A549 (cell line): Measurements from ENCODE around the gene LDLRAD4. TPM values are rescaled to one million over a fixed set of nuclear protein-coding genes. Genes with fewer than 3 reads are reported as not detected.

Source experiments
- ATAC-seq, 2 experiments: fragments of 200-7000 bp in 1 of 2; fragments of >200 bp in 1 of 2; cut with Nextera tagmentation in 1 of 2; cut with Tn5 transposase in 1 of 2; 3 replicates each; pipeline versions ENCODE4 v1.8.0 to v1.9.1; 2018 to 2020; ENCODE audit warnings: mild to moderate bottlenecking in 1 of 2, moderate library complexity in 1 of 2
- CTCF ChIA-PET: fragments of 300-600 bp; sonication (Branson Sonifier 250); formaldehyde crosslinking; extraction: SDS; loops from one replicate; lab custom pipeline; 2021; ENCODE audit warnings: antibody characterized with exemption, inconsistent platforms; lab: Yijun Ruan, JAX
- POLR2A ChIA-PET: fragments of 350-600 bp; formaldehyde crosslinking; extraction: SDS; loops from one replicate; lab custom pipeline; 2021; ENCODE audit warnings: antibody characterized with exemption, inconsistent platforms; lab: Yijun Ruan, JAX
- DNase-seq, 2 experiments: peaks; one replicate each; pipeline versions ENCODE4 v3.0.0 to v3.0.0-alpha.2; 2011 to 2016; ENCODE audit warnings: low read depth in 1 of 2, low spot score in 1 of 2
- FAIRE-seq: peaks from 2 replicates; lab custom pipeline; 2011; peaks lifted over from hg19 to GRCh38; lab: Jason Lieb, UNC
- H3K27ac ChIP-seq, 2 experiments: fragments of >200 bp; sonication (Bioruptor Twin); formaldehyde crosslinking; 3 replicates each; pipeline ENCODE4 v1.5.1; 2016 to 2017
- H3K4me1 ChIP-seq: fragments of >200 bp; sonication (Bioruptor Twin); formaldehyde crosslinking; 3 replicates; pipeline ENCODE4 v1.6.1; 2016
- H3K4me2 ChIP-seq: fragments of >200 bp; sonication (Bioruptor Twin); formaldehyde crosslinking; 3 replicates; pipeline ENCODE4 v1.6.1; 2016
- H3K4me3 ChIP-seq: fragments of >200 bp; sonication (Bioruptor Twin); formaldehyde crosslinking; 3 replicates; pipeline ENCODE4 v1.5.1; 2016
- H3K9me3 ChIP-seq: fragments of >200 bp; sonication (Bioruptor Twin); formaldehyde crosslinking; 3 replicates; pipeline ENCODE4 v1.6.1; 2016
- CBX8 ChIP-seq: fragments of 200-600 bp; sonication (generic); IDR thresholded peaks from 2 replicates; pipeline ENCODE4 v1.6.1; 2016
- CHD4 ChIP-seq: fragments of 200-600 bp; sonication (generic); IDR thresholded peaks from 2 replicates; pipeline ENCODE4 v1.6.1; 2016; ENCODE audit warnings: antibody characterized with exemption, mild to moderate bottlenecking, borderline replicate concordance
- HEYL ChIP-seq: fragments of 250-450 bp; sonication (Bioruptor Pico); IDR thresholded peaks from 2 replicates; pipeline ENCODE4 v1.8.0; 2021; ENCODE audit warnings: mild to moderate bottlenecking, moderate library complexity
- HOXA7 ChIP-seq: fragments of 250-450 bp; sonication (Bioruptor Pico); IDR thresholded peaks from 2 replicates; pipeline ENCODE4 v1.5.0; 2020; ENCODE audit warnings: mild to moderate bottlenecking, moderate library complexity
- HOXB13 ChIP-seq: fragments of 250-450 bp; sonication (Bioruptor Pico); IDR thresholded peaks from 2 replicates; pipeline ENCODE4 v1.5.0; 2020; ENCODE audit warnings: low read depth, mild to moderate bottlenecking, moderate library complexity
- JUN ChIP-seq, 2 experiments: fragments of >200 bp; sonication (Bioruptor Twin); formaldehyde crosslinking; IDR thresholded peaks; 2 replicates in 1 of 2; 3 replicates in 1 of 2; pipeline ENCODE4 v1.6.1; 2016 to 2017
- KDM1A ChIP-seq: fragments of 200-600 bp; sonication (generic); IDR thresholded peaks from 2 replicates; pipeline ENCODE4 v1.6.1; 2016; ENCODE audit warnings: low read depth, mild to moderate bottlenecking
- MYC ChIP-seq: IDR thresholded peaks from 2 replicates; pipeline ENCODE4 v1.6.1; 2012; ENCODE audit warnings: mild to moderate bottlenecking, inconsistent platforms, low read length, improper control_type of control experiment, borderline replicate concordance
- NPAS2 ChIP-seq: fragments of 250-450 bp; sonication (Bioruptor Pico); IDR thresholded peaks from 2 replicates; pipeline ENCODE4 v1.8.0; 2022; ENCODE audit warnings: mild to moderate bottlenecking, moderate library complexity, borderline replicate concordance
- NR3C1 ChIP-seq: fragments of >200 bp; sonication (Bioruptor Twin); formaldehyde crosslinking; IDR thresholded peaks from 3 replicates; pipeline ENCODE4 v1.6.1; 2017
- PHF8 ChIP-seq: fragments of 200-600 bp; sonication (generic); IDR thresholded peaks from 2 replicates; pipeline ENCODE4 v1.6.1; 2016; ENCODE audit warnings: low read depth, mild to moderate bottlenecking, antibody characterized with exemption, moderate library complexity, borderline replicate concordance
- POLR2A ChIP-seq: IDR thresholded peaks from 2 replicates; pipeline ENCODE4 v1.6.1; 2012; ENCODE audit warnings: mild to moderate bottlenecking, low read length
- RAD21 ChIP-seq, 2 experiments: fragments of >200 bp in 1 of 2; sonication (Bioruptor Twin) in 1 of 2; formaldehyde crosslinking in 1 of 2; IDR thresholded peaks in 1 of 2; conservative IDR thresholded peaks in 1 of 2; 2 replicates in 1 of 2; 3 replicates in 1 of 2; pipeline ENCODE4 v1.6.1; 2012 to 2018; ENCODE audit warnings: inconsistent platforms in 1 of 2
- RARB ChIP-seq: fragments of 250-450 bp; sonication (Bioruptor Pico); IDR thresholded peaks from 2 replicates; pipeline ENCODE4 v1.8.0; 2021; ENCODE audit warnings: mild to moderate bottlenecking, moderate library complexity
- REST ChIP-seq: fragments of 200-600 bp; sonication (generic); IDR thresholded peaks from 2 replicates; pipeline ENCODE4 v1.6.1; 2016; ENCODE audit warnings: antibody characterized with exemption, mild to moderate bottlenecking, moderate library complexity
- RFX5 ChIP-seq: fragments of 450-650 bp; IDR thresholded peaks from 2 replicates; pipeline ENCODE4 v1.7.1; 2014; ENCODE audit warnings: antibody characterized with exemption, mild to moderate bottlenecking, moderate library complexity
- SMC3 ChIP-seq: fragments of >200 bp; sonication (Bioruptor Twin); formaldehyde crosslinking; IDR thresholded peaks from 3 replicates; pipeline ENCODE4 v1.6.1; 2018; ENCODE audit warnings: inconsistent platforms
- SREBF2 ChIP-seq: fragments of 450-650 bp; IDR thresholded peaks from 2 replicates; pipeline ENCODE4 v1.6.1; 2014; ENCODE audit warnings: mild to moderate bottlenecking, moderate library complexity
- TFCP2L1 ChIP-seq: fragments of 250-450 bp; sonication (Bioruptor Pico); IDR thresholded peaks from 2 replicates; pipeline ENCODE4 v1.5.0; 2021; ENCODE audit warnings: mild to moderate bottlenecking
- ZSCAN20 ChIP-seq: fragments of 250-450 bp; sonication (Bioruptor Pico); IDR thresholded peaks from 2 replicates; pipeline ENCODE4 v1.8.0; 2022; ENCODE audit warnings: mild to moderate bottlenecking, moderate library complexity
- WGBS: methylation state at CpG from one replicate; pipeline ENCODE4 v1.1.6; 2017; ENCODE audit errors: missing lambda C conversion rate; 5-methylcytosine and 5-hydroxymethylcytosine counted together
- polyA plus RNA-seq, 4 experiments: library from polyadenylated mRNA; depleted of rRNA in 3 of 4; stranded (reverse); fragments of >200 nt; fragmentation: RNase III in 1 of 4; extraction: RNeasy Plus Mini Kit Qiagen cat#74134 plus additional on column Dnase treatment in 1 of 4; gene quantifications; 2 replicates in 3 of 4; 3 replicates in 1 of 4; pipeline ENCODE4 v1.2.3, GENCODE V29; 2011 to 2017
- TF ChIP-seq, protein P1 (sequence below): IDR thresholded peaks from 2 replicates; pipeline ENCODE4 v1.6.1; 2012
- TF ChIP-seq, protein P2 (sequence below): fragments of 250-450 bp; sonication (Bioruptor Pico); IDR thresholded peaks from 2 replicates; pipeline ENCODE4 v1.5.0; 2020; ENCODE audit warnings: low read depth, mild to moderate bottlenecking, moderate library complexity
- TF ChIP-seq, protein P3 (sequence below): fragments of >200 bp; sonication (Bioruptor Twin); formaldehyde crosslinking; IDR thresholded peaks from 2 replicates; pipeline ENCODE4 v1.6.1; 2016
- TF ChIP-seq, protein P4 (sequence below): IDR thresholded peaks from 2 replicates; pipeline ENCODE4 v1.6.1; 2012
- TF ChIP-seq, protein P5 (sequence below): fragments of >200 bp; sonication (Bioruptor Twin); formaldehyde crosslinking; IDR thresholded peaks from 3 replicates; pipeline ENCODE4 v1.6.1; 2016

Gene LDLRAD4
- polyA plus RNA-seq, 2 of the 4 experiments (the other 2 are of a cell fraction): 5.2 to 7.6 TPM

DNA sequence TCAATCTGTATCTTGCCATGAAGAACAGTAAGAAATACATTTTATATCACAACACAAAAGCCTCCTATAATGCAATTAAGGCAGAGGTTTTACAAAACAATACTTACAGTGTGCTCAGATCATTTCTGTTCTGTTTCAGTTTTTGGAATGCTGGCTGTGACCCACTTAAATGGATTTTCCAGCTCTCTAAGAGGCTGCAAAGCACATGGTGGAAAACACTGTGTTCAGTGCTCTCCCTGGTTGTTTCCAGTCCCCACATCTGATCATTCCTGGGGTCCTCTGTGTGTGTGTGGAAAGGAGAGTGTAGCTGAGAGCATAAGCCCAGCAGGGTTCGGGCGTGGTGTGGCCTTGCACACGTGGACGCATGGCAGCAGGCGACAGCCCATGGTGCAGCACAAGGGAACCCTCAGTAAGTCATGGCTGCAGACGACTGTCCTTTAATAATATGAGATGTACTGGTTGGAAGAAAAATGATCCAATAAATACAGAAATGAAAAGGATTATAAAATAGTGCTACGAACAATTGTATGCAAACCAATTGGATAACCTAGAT is 412.2 kb downstream of the LDLRAD4 start:
- H3K27ac ChIP-seq: no peak overlapping the region
- H3K4me2 ChIP-seq: no peak overlapping the region
- ChIA-PET CTCF (interaction anchor here (0.7 to 2.2 kb wide), 2 partner anchors 54 to 73 kb away, joined by 3 to 7 read pairs; no protein-coding TSS in a partner anchor), POLR2A (no interaction called here)
- H3K9me3 ChIP-seq: no peaks in the 10 kb centered on the region
- TF ChIP-seq, protein P1, sequence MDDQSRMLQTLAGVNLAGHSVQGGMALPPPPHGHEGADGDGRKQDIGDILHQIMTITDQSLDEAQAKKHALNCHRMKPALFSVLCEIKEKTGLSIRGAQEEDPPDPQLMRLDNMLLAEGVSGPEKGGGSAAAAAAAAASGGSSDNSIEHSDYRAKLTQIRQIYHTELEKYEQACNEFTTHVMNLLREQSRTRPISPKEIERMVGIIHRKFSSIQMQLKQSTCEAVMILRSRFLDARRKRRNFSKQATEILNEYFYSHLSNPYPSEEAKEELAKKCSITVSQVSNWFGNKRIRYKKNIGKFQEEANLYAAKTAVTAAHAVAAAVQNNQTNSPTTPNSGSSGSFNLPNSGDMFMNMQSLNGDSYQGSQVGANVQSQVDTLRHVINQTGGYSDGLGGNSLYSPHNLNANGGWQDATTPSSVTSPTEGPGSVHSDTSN: no peak
- TF ChIP-seq, protein P2, sequence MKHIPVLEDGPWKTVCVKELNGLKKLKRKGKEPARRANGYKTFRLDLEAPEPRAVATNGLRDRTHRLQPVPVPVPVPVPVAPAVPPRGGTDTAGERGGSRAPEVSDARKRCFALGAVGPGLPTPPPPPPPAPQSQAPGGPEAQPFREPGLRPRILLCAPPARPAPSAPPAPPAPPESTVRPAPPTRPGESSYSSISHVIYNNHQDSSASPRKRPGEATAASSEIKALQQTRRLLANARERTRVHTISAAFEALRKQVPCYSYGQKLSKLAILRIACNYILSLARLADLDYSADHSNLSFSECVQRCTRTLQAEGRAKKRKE (CRISPR knock-in tag): no peak
- TF ChIP-seq, protein P3, sequence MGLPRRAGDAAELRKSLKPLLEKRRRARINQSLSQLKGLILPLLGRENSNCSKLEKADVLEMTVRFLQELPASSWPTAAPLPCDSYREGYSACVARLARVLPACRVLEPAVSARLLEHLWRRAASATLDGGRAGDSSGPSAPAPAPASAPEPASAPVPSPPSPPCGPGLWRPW: no peak
- TF ChIP-seq KDM1A (no peak), RARB (no peak), HOXB13 (CRISPR knock-in tag) (no peak), CHD4 (no peak), HOXA7 (no peak), ZSCAN20 (no peak), JUN (IDR thresholded peaks at IDR 0.05) (no peak), REST (no peak), PHF8 (no peak), NR3C1 (no peak), SREBF2 (no peak), TFCP2L1 (CRISPR knock-in tag) (no peak), SMC3 (no peak)
- TF ChIP-seq, protein P4, sequence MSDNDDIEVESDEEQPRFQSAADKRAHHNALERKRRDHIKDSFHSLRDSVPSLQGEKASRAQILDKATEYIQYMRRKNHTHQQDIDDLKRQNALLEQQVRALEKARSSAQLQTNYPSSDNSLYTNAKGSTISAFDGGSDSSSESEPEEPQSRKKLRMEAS: no peak
- TF ChIP-seq, protein P5, sequence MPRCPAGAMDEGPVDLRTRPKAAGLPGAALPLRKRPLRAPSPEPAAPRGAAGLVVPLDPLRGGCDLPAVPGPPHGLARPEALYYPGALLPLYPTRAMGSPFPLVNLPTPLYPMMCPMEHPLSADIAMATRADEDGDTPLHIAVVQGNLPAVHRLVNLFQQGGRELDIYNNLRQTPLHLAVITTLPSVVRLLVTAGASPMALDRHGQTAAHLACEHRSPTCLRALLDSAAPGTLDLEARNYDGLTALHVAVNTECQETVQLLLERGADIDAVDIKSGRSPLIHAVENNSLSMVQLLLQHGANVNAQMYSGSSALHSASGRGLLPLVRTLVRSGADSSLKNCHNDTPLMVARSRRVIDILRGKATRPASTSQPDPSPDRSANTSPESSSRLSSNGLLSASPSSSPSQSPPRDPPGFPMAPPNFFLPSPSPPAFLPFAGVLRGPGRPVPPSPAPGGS: no peak
- no peak overlapping the region for H3K4me3 ChIP-seq
- peaks cover 5% of the 10 kb centered on the region; the same call in 1 of the 3 replicates for H3K4me1 ChIP-seq
- WGBS: 68% methylated on average over 6 of the region's 7 CpGs
- ATAC-seq (no peak), DNase-seq (no peak), FAIRE-seq (no peak)

DNA sequence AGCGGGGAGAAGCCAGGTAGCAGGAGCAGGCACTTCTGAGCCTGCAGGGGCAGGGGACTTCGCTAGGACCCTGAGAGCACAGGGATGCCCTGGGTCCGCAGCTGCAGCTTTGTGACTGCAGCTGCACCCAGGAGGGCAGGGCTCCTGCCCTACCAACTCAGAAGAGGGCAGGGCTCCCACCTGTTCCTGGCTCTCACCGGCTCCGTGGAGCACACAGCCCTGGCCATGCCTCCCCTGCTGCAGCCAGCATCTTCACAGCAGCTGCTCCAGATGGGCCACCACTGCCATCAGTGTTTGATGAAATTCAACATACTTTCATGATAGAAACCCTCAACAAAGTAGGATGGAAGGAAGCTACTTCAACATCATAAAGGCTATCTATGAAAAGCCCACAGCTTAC is 415.1 kb downstream of the LDLRAD4 start:
- H3K4me1 ChIP-seq: peaks cover 5% of the 10 kb centered on the region; the same call in 1 of the 3 replicates
- ChIA-PET POLR2A (no interaction called here), CTCF (interaction anchor here (1.1 to 1.3 kb wide), 2 partner anchors 18 to 76 kb away, joined by 3 to 4 read pairs; no protein-coding TSS in a partner anchor)
- H3K9me3 ChIP-seq: no peaks in the 10 kb centered on the region
- H3K4me2 ChIP-seq: no peak overlapping the region
- H3K27ac ChIP-seq: no peak overlapping the region
- no peak overlapping the region for H3K4me3 ChIP-seq
- TF ChIP-seq HEYL (CRISPR knock-in tag) (no peak), RAD21 (conservative IDR thresholded peaks at IDR 0.05 in 1 of 2, IDR thresholded peaks at IDR 0.05 in 1 of 2) (no peak), NPAS2 (CRISPR knock-in tag) (no peak), POLR2A (no peak), RFX5 (no peak), MYC (no peak), CHD4 (no peak), CBX8 (no peak)
- TF ChIP-seq, protein P4: no peak
- ATAC-seq (no peak), DNase-seq (no peak), FAIRE-seq (no peak)
- no CpG with 5 or more reads among the region's 5 CpGs for WGBS
